ENCODE measurements around the gene CRISP2.

CRISP2 gene

DNA sequence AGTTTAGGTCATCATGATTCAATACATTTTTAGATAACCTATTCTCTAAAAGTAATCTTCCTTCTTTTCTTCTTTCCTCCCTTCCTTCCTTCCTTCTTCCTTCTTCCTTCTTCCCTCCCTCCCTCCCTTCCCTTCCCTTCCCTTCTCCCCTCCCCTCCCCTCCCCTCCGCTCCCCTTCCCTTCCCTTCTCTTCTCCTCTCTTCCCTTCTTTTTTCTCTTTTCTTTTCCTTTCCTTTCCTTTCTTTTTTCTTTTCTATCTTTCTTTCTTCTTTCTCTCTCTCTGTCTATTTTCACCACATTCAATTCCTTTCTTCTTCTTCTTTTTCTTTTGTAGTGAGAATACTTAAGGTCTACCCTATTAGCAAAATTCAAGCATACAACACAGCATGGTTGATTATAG lies 59.4 kb downstream of the CRISP2 start:
- DNase-seq (ENCODE audit: low spot score), result no peak

DNA sequence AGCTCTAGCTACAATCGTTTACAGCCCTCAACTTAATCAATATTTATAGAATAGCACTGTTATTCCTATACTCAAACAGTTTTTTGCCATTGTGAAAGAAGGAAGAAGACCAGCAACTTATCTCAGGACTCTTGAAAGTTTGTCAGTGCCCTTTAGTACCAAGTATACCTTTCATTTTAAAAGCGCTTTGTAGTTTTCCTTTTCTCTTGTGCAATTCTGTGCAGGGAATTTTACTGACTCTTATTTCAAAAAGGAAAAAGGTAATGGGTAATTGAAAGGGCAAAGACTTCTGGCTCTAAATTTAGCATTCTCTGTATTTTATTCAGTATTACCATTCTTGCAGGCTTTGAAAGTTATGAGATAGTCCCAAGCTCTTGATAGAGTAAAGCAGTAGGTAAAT lies 59.9 kb downstream of the CRISP2 start:
- no peak for DNase-seq (ENCODE audit: low spot score)

DNA sequence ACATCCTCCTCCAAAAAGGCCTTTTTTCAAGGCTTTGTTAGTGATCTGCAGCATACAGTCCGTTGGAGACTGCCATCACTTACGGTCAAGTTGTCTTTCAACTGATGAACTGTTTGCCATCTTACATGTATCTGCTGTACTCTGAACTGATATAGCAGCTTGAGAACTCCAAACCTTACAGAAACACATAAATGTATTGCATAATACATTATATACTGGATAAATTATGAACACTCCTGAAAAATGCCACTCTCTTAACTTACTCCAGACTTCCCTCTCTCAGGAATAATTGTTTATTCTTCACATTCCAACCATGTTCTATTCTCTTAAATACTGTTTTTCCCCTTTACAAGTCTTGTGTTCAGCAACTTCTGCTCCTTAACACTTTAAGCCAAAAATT lies 62.1 kb downstream of the CRISP2 start:
- no peak for DNase-seq (ENCODE audit: low spot score)

DNA sequence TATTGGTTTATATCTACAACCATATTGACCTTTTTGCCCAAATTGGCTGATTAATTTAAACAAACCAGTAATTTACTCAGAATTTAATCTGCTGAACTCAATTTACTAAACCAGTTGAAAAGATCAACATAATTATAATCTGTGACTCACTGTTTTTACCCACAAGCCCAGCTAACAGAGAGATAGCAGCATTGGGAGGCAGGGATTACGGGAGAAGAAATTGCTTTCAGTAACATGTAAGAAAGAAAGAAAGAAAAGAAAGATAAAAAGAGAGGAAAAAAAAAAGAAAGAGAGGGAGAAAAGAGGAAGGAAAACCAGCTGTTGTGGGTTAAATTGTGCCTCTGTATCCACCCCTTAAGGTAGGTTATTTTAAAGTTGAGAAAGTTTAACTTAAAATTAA lies 63.4 kb downstream of the CRISP2 start:
- DNase-seq (ENCODE audit: low spot score), result no peak

DNA sequence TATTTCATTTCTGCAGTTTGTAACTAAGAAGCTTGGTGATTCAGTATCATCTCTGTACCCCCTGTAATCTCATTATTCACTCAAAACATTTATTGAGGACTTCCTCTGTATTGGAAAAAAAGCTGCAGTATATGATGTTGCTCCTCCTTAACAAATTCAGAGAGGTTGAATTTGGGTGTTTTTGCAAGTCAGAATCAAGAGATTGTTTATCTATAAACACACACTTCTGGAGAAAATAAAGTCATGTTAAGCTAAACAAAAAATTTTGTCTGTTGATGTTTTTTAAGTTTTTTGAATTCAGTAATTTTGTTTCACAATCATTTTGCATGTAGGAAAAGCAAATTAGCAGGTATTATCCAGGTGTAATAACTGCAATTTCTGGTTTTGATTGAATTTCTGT lies 65.3 kb downstream of the CRISP2 start:
- no peak for DNase-seq (ENCODE audit: low spot score)

DNA sequence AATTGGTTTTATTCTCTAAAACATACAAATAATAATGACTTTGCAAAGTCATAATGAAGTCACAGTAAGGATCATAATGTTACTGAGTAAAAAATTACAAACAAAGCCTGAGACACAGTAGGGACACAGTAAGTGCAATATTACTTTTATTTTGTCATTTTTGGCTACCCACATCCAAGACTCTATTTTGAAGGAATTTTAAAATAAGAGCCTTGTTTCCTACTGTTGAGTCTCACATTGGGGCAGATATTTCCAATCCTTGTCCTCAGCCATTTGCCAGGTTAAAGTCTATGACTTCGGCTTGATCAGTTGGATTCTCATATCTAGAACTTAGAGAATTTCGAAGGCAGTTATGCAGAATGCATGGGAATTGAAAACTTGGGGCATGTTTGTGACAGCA lies 65.9 kb downstream of the CRISP2 start:
- DNase-seq (ENCODE audit: low spot score), result no peak

DNA sequence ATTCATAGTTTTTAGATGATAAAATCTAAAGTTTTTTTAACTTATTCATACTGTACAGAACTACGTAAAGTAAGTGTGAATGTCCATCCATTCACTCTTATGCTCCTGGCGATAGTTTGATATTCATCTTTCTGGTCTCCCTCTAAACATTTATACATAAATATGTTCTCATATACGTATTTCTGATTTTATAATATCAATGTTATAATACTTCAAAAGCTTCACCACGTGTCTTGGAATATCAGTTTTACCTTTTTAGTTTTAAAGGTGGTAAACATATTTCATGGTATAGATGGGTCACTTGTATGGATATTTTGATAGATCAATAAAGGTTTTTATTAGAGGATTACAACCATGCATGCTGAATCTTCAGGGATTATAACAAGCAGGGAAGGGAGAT lies 66.4 kb downstream of the CRISP2 start:
- no peak for DNase-seq (ENCODE audit: low spot score)

DNA sequence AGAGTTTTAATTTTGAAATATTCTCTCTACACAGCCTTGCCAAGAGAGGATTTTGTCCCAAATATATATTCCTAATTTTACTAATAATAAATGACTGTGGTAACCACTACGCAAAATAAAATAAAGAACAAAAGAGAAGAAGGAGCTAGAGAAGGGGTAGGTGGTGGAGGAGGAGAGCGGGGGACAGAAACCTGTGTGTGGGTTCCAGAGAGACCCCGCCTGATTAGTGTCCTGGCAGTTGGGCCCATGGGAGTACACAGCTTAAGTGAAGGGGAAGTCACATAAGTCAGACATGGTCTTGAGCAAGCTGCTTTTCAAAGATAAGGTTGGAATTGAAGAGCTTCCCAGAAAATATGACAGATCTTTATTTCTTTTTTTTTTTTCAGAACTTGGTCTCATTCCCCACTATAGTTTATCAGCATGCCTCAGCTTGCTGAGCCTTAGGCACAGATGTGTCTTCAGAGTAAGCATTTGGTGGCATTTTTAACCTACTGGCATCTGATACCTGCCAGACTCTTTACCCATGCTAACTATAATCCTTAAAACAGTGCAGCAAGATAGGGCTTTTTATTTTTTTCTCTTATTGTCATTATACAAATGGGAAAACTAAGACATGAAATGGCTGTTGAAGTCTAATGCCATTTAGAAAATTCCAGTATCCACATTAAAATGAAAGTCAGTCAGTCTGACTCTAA lies 67.1 kb downstream of the CRISP2 start:
- DNase-seq (ENCODE audit: low spot score), result no peak

DNA sequence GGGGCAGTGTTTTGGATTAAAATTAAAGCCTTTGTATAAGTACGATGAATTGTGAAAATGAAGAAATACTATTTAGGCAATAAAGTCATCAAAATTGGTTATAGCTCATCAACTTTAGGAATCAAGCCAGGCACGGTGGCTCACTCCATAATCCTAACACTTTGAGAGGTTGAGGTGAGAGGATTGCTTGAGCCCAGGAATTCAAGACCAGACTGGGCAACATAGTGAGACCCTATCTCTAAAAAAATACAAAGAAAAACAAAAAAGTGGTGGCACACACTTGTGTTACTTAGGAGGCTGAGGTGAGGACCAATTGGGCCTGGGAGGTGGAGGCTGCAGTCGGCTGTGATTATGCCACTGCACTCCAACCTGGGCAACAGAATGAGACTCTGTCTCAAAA lies 68.2 kb downstream of the CRISP2 start:
- DNase-seq (ENCODE audit: low spot score), result no peak
